ENCODE measurements around the gene TAS1R3.

DNA sequence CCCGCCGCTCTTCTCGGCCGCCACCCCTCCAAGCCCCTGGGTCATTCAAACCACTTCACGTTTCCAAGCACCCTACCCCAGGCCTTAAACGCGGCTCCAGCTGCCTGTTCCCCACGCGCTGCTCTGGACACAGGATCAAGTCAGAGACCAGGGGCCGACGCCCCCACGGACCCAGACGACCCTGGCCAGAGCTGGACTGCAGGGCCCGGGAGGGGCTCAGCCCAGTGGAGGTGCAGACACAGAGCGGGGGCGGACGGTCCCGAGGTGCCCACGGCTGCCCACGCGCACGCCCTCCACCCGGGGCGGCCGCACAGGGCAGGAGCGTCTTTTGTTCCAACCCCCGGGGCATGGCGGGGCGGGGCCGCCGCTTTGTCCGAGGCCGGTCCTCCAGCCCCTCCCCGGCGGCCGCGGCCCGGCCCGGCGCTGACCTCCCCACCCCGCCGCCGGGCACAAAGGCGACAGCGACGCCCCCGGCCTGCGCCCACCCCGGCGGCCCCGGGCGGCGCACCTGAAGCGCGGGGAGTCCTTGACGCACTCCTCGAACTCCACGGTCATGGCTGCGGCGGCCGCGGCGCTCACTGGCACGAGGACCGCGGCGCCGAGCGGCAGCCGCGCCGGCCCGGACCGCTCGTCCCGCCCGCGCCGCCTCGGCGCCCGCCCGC is 23.7 kb upstream of the TAS1R3 start:
- TF ChIP-seq POLR2A (IDR thresholded peaks at IDR 0.05): peak; percentile 49 to 51
- TF ChIP-seq, protein P1, sequence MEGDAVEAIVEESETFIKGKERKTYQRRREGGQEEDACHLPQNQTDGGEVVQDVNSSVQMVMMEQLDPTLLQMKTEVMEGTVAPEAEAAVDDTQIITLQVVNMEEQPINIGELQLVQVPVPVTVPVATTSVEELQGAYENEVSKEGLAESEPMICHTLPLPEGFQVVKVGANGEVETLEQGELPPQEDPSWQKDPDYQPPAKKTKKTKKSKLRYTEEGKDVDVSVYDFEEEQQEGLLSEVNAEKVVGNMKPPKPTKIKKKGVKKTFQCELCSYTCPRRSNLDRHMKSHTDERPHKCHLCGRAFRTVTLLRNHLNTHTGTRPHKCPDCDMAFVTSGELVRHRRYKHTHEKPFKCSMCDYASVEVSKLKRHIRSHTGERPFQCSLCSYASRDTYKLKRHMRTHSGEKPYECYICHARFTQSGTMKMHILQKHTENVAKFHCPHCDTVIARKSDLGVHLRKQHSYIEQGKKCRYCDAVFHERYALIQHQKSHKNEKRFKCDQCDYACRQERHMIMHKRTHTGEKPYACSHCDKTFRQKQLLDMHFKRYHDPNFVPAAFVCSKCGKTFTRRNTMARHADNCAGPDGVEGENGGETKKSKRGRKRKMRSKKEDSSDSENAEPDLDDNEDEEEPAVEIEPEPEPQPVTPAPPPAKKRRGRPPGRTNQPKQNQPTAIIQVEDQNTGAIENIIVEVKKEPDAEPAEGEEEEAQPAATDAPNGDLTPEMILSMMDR (IDR thresholded peaks at IDR 0.05): no peak

Data from adrenal gland (tissue), 5 donors.